IPS-20b (cell line): ENCODE results near the gene GTPBP6.

Experiments
- H3K27ac ChIP-seq: one replicate; pipeline ENCODE4 v1.5.1; 2013; ENCODE audit warnings: low read length
- H3K27me3 ChIP-seq: 2 replicates; pipeline ENCODE4 v1.6.1; 2013; ENCODE audit warnings: mild to moderate bottlenecking, low read length, inconsistent platforms; ENCODE audit not compliant: insufficient read depth
- H3K36me3 ChIP-seq: 2 replicates; pipeline ENCODE4 v1.6.1; 2013; ENCODE audit warnings: low read depth, mild to moderate bottlenecking, inconsistent platforms, low read length, moderate library complexity; ENCODE audit not compliant: insufficient read depth
- H3K4me1 ChIP-seq: 2 replicates; pipeline ENCODE4 v1.6.1; 2013; ENCODE audit warnings: mild to moderate bottlenecking, control low read depth, inconsistent platforms, low read length, moderate library complexity; ENCODE audit not compliant: insufficient read depth
- H3K4me3 ChIP-seq: 2 replicates; pipeline ENCODE4 v1.5.1; 2013; ENCODE audit warnings: mild to moderate bottlenecking, low read length, inconsistent platforms
- H3K9ac ChIP-seq: 2 replicates; pipeline ENCODE4 v1.6.1; 2013; ENCODE audit warnings: low read depth, mild to moderate bottlenecking, inconsistent platforms, low read length, moderate library complexity
- H3K9me3 ChIP-seq: 2 replicates; pipeline ENCODE4 v1.6.1; 2013; ENCODE audit warnings: mild to moderate bottlenecking, low read depth, low read length, inconsistent platforms; ENCODE audit not compliant: insufficient read depth

The GTPBP6 gene

DNA sequence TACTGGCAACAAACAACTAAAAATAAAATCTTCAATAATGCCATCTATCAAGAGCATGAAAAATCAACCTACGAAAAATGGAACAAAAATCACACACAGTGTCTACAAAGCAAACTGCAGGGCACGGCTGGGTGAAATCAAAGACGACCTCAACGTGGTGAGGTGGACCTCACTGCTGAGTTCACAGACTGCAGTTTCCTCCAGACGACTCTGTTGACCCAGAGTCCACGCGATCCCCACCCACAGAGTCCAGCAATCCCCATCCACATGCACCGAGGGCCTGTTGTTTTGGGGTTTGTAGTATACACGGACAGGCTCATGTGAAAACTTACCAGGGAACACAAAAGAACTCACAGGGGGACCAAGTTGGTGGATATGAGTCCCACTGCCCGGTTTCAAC is 31.1 kb upstream of the GTPBP6 start:
- Histone ChIP-seq H3K36me3 (peaks cover 20% of the 10 kb centered on the region), H3K4me1 (no peaks in the 10 kb centered on the region), H3K27me3 (no peaks in the 10 kb centered on the region), H3K27ac (no peak overlapping the region), H3K9ac (no peak overlapping the region), H3K9me3 (no peaks in the 10 kb centered on the region), H3K4me3 (no peak overlapping the region)

DNA sequence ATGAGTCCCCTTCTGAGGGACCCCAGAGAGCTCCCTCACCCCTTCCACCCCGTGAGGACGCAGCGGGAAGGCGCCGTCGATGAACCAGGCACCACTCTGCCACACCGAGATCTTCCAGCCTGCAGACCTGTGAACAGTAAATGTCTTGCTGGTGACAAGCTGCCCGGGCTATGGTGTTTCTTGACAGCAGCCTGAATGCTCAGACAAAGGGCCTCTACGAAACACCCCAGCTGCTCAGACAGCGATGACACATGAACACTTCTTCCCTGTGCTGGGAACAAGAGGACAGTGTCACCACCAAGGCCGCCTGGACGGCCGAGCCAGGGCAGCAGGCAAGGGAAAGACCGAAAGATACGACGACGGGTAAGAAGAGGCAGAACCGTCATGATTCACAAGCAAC is 30.6 kb upstream of the GTPBP6 start:
- no peak overlapping the region for H3K27ac ChIP-seq
- peaks cover 20% of the 10 kb centered on the region for H3K36me3 ChIP-seq
- no peaks in the 10 kb centered on the region for H3K27me3 ChIP-seq
- H3K9me3 ChIP-seq: no peaks in the 10 kb centered on the region
- no peak overlapping the region for H3K9ac ChIP-seq
- H3K4me1 ChIP-seq: no peaks in the 10 kb centered on the region
- no peak overlapping the region for H3K4me3 ChIP-seq

DNA sequence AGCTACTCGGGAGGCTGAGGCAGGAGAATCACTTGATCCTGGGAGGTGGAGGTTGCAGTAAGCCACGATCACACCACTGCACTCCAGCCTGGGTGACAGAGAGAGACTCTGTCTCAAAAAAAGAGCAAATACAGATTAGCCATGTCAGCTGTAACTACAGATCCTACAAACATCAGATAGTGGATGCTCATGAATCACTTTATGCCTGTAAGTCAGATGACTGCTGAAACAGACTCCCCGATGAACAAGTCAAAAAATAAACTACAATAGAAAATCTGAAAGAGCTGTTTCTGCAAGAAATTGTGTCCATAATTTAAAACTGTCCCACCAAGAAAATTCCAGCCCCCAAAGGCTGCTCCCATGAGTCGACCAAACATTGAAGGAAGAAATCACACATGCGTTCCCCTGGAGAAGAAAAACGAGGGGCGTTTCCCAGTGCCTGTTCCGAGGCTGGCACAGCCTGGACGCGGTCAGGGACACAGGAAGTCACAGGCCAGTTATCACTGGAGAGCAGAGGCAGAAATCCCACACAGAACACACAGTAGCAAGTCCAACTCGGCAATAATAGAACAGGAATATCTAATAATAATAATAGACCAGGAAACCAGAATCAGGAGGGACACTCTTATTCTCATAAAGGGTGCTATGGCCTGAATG is 30.0 kb upstream of the GTPBP6 start:
- Histone ChIP-seq H3K4me3 (no peak overlapping the region), H3K27ac (no peak overlapping the region), H3K27me3 (no peaks in the 10 kb centered on the region), H3K9me3 (no peaks in the 10 kb centered on the region), H3K4me1 (no peaks in the 10 kb centered on the region), H3K36me3 (peaks cover 20% of the 10 kb centered on the region), H3K9ac (no peak overlapping the region)

DNA sequence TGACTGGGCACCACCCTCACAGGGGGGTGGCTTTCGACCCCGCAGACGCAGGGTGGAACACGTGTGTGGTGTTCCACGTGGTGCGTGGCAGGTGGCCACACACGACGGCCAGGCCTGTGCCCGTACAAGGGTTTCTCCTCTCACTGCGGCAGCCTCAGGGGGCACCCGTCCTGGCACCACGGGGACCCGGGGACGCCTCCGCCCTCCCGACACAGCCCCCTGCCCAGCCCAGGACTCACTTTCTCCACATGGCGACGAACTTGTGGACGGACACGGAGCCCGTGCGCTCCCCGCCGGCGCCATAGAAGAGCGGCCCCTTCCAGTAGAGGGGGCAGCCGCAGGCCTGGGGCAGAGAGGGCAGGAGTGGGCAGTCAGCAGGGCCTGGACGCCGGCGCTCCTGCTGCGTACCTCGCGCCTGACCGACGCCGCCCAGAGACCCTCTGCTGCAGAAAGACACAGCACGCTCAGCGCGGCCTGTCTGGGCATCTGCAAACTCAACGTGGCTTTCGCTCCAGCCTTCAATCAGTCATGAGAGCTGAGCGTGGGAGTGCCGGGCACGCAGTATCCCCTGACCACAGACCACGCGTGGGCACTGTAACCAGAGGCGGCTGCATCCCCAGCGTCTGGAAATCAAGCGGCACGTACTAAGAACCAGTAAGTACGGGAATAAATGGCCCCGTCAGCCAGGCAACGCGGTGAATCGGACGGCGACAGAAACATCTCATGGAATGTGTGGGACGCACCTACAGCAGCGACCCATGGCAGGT is 28.9 kb upstream of the GTPBP6 start:
- H3K9me3 ChIP-seq: no peaks in the 10 kb centered on the region
- peaks cover 14% of the 10 kb centered on the region for H3K36me3 ChIP-seq
- no peaks in the 10 kb centered on the region for H3K27me3 ChIP-seq
- H3K9ac ChIP-seq: no peak overlapping the region
- H3K27ac ChIP-seq: no peak overlapping the region
- no peak overlapping the region for H3K4me3 ChIP-seq
- H3K4me1 ChIP-seq: no peaks in the 10 kb centered on the region

DNA sequence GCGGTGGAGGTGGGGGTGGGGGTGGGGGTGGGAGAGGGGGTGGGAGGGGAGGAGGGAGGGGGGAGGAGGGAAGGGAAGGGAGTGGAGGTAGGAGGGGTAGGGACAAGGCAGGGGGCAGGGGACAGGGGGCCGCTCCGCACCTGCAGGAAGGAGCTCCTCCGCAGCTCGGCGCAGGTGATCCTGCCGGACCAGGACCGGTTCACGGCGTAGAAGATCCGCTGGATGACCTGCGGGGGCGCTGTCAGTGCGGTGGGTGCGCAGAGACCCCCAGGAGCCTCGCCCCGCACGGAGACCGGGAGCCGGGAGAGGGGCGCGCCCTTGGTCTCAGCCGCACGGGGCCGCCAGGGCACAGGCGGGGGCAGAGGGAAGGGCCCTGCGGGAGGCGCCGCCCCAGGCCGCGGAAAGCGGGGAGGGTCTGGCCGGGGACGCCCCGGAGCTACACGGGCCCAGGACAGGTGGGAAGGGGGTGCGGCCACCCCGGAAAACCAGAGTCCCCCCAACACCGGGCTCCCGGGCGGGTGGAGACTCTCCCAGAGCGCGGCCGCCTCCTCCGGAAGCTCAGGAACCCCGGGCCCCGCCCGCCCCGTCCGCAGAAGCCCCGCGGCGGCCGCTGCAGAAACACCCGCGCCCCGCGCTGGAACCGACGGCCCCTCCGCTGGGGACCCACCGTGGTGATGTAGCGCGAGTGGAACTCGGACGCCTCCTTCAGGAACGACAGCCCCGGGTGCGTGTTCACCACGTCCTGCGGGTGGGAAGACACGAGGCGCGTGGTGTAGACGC is 27.6 kb upstream of the GTPBP6 start:
- no peaks in the 10 kb centered on the region for H3K4me1 ChIP-seq
- no peaks in the 10 kb centered on the region for H3K9me3 ChIP-seq
- H3K27ac ChIP-seq: no peak overlapping the region
- H3K27me3 ChIP-seq: no peaks in the 10 kb centered on the region
- H3K36me3 ChIP-seq: peaks cover 11% of the 10 kb centered on the region
- H3K9ac ChIP-seq: no peak overlapping the region
- no peak overlapping the region for H3K4me3 ChIP-seq

DNA sequence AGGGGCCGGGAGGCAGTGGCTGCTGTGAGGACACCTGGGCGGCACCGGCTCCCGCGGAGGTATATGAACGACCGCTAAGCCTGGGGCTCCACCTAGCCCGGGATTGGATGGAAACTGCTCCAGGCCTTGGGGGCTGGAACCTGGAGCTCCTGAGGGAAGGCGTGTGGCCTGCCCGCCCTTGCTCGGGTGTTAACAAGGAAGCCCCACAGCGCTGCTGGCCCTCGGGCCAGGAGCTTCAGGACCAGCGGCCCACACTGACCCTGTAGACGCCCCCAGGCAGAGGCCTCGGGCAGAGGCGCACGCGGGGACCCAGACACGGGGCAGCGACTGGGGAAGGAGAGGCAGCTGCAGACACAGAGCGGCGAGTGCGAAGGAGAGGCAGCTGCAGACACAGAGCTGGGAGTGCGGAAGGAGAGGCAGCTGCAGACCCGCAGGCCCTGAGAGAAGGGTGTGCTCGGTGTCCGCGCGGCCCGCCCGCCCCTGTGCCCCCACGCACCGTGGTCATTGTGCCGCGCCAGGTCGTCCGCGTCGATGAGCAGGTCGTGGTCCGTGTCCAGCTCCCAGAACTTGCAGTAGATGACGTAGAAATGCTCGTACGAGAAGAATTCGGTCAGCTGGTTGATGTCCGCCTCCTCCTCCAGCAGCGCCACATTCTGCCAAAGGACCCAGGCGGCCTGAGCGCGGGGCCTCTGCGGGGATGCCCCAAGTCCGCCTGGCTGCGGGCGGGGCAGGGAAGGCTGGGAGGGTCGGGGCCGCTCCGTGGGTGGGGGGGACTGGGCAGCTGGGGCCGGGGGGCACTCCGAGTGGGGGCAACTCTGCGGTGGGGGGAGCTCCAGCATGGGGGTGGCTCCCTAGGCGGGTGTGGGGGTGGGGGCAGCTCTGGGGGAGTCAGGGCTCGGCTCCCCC is 26.7 kb upstream of the GTPBP6 start:
- no peaks in the 10 kb centered on the region for H3K9me3 ChIP-seq
- peaks cover 11% of the 10 kb centered on the region for H3K36me3 ChIP-seq
- no peak overlapping the region for H3K4me3 ChIP-seq

DNA sequence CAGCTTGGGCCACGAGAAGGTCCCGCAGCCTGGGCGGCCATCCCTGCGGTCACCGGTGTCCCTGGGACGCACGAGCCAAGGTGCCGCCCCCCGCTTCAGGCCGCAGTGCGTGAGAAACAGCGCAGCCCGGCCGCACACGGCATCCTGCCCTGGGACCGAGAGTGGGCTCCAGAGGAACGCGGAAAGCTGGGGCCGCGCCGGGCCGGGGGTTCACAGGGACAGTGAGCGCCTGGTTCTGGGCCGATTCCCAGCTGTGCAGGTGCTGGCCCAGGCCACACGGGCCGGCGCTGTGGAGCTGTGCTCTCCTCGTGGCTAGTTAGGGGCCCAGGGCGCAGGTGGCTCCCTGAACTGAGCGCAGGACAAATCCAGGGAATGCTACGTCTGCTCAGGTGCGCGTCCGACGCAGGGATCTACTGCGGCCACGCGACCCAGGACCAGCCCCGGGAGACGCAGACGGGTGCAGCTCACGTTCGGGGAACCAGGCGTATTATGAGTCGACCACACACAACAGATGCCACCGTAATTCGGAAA is 25.8 kb upstream of the GTPBP6 start:
- no peaks in the 10 kb centered on the region for H3K27me3 ChIP-seq
- no peaks in the 10 kb centered on the region for H3K9me3 ChIP-seq
- no peak overlapping the region for H3K9ac ChIP-seq
- H3K36me3 ChIP-seq: peaks cover 5% of the 10 kb centered on the region; the same call in 1 of the 2 replicates
- no peaks in the 10 kb centered on the region for H3K4me1 ChIP-seq
- no peak overlapping the region for H3K27ac ChIP-seq
- no peak overlapping the region for H3K4me3 ChIP-seq

More for the DNA sequence above, 26.7 kb upstream of the GTPBP6 start:
- Histone ChIP-seq H3K4me1 (no peaks in the 10 kb centered on the region), H3K27ac (no peak overlapping the region), H3K27me3 (no peaks in the 10 kb centered on the region), H3K9ac (no peak overlapping the region)

DNA sequence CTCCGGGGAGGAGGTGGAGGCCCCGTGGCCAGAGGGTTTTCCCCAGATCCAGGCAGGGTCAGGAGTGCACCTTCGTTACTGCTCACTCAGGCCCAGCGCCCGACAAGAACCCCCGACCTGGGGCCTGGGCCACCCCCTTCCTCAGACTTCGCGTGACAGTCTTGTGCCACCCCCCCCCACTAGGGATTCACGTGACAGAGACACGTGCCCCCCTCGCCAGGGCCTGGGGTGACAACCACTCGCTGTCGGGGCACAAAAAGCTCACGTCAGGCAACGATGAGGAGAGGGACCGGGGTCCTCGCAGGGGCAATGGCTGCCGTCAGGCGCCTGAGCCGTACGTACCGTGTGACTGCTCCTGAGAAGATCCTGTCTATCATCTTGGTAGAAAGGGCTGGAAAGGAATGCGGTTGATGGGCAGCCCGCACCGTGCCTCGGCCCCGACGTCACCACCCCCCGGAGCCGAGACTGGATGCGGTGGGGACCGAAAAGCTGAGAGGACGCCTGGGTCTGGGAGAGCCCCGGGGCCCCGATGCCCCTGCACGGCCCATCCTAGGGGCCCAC is 23.0 kb upstream of the GTPBP6 start:
- Histone ChIP-seq H3K4me3 (no peak overlapping the region), H3K9me3 (no peaks in the 10 kb centered on the region), H3K4me1 (no peaks in the 10 kb centered on the region), H3K27ac (no peak overlapping the region), H3K9ac (no peak overlapping the region), H3K27me3 (no peaks in the 10 kb centered on the region), H3K36me3 (peaks cover 12% of the 10 kb centered on the region; the same call in 1 of the 2 replicates)

DNA sequence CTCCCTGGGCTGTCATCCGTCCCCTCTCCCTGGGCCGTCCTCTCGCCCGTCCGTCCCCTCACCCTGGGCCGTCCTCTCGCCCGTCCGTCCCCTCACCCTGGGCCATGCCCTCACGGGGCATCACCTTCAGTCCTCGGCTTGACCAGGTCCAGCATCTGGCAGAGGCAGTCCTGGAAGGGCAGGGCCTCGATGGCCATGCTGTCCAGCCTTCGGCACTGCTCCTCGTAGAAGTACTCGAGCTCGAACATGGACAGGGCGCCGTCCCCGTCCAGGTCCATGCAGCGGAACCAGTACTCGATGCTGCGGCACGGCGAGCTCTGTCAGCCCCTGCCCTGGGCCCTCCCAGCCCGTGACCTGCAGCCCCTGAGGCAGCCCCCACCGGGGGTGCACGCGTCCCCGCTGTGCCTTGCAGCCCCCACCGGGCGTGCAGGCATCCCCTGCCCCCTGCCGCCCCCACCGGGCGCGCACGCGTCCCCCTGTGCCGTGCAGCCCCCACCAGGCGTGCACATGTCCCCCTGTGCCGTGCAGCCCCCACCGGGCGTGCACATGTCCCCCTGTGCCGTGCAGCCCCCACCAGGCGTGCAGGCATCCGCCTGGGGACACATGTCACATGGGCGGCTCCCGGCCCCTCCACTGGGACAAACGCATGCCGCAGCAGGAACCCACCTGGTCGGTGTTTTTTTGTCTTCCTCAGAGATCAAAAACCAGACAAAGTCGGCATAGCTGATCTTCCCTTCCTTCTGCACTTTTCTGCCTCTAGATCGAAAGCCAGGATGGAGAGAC is 22.2 kb upstream of the GTPBP6 start:
- H3K9me3 ChIP-seq: no peaks in the 10 kb centered on the region
- no peak overlapping the region for H3K27ac ChIP-seq
- no peak overlapping the region for H3K9ac ChIP-seq
- no peak overlapping the region for H3K4me3 ChIP-seq
- peaks cover 18% of the 10 kb centered on the region; the same call in 1 of the 2 replicates for H3K36me3 ChIP-seq
- H3K4me1 ChIP-seq: no peaks in the 10 kb centered on the region
- no peaks in the 10 kb centered on the region for H3K27me3 ChIP-seq

DNA sequence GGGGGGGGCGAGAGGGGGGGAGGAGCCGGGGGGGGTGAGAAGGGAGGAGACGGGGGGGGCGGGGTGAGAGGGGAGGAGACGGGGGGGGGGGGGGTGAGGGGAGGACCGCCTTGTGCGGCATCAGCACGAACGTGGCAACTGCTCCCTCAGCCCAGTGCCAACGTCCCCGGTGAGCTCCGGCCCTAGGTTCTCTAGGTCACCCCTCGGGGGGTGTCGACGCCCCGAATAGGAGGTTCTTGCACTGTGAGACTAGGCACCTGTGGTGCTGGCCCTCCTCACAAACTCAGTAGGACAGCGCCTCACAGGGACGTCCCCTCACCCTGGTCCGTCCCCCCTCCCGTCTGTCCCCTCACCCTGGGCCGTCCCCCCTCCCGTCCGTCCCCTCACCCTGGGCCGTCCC is 21.5 kb upstream of the GTPBP6 start:
- Histone ChIP-seq H3K4me3 (no peak overlapping the region), H3K9ac (no peak overlapping the region), H3K27ac (no peak overlapping the region), H3K9me3 (no peaks in the 10 kb centered on the region), H3K27me3 (no peaks in the 10 kb centered on the region), H3K4me1 (no peaks in the 10 kb centered on the region), H3K36me3 (peaks cover 18% of the 10 kb centered on the region; the same call in 1 of the 2 replicates)
